Fibroblast of the aortic adventitia (primary cell): ENCODE data around the gene EGFR. TPM values are rescaled to one million over a fixed set of nuclear protein-coding genes. Genes with fewer than 3 reads are reported as not detected.
A peak's percentile ranks its signal among the peaks of the same experiment; 100 is the strongest.

Experiments
- DNase-seq: peaks from one replicate; pipeline ENCODE4 v3.0.0-alpha.2; 2010; ENCODE audit warnings: low read depth
- H3K4me3 ChIP-seq: 2 replicates; pipeline ENCODE4 v1.5.1; 2011; ENCODE audit warnings: low read depth, mild to moderate bottlenecking, control low read depth, low read length, moderate library complexity
- total RNA-seq: library from RNA; depleted of rRNA; stranded (reverse); fragments of >200 nt; gene quantifications from 2 replicates; pipeline ENCODE4 v1.2.3, GENCODE V29; 2012; ENCODE audit warnings: low replicate concordance
- TF ChIP-seq, protein P1 (sequence below): IDR thresholded peaks from 2 replicates; pipeline ENCODE4 v1.5.1; 2011; ENCODE audit warnings: mild to moderate bottlenecking, low read length, control low read depth, inconsistent platforms; ENCODE audit not compliant: insufficient read depth

The EGFR gene
- total RNA-seq, 1 donor: 147 TPM

DNA sequence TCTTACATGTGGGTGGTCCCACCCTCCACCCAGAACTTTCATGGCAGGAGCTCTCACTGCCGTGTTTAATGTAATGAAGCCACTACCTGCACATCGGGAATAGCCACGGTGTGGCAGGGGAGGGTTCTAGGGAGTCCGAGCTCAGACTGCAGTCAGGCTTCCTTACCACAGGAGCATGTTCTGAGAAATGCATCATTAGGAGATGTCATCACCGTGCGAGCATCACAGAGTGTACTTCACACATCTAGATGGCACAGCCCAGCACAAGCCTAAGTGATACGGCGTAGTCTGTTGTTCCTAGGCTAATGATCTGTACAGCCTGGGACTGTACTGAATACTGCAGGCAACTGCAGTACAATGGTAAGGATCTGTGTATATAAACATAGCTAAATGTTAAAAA, 193.4 kb downstream of the EGFR start:
- no peak overlapping the region for H3K4me3 ChIP-seq
- DNase-seq: no peak
- TF ChIP-seq, protein P1, sequence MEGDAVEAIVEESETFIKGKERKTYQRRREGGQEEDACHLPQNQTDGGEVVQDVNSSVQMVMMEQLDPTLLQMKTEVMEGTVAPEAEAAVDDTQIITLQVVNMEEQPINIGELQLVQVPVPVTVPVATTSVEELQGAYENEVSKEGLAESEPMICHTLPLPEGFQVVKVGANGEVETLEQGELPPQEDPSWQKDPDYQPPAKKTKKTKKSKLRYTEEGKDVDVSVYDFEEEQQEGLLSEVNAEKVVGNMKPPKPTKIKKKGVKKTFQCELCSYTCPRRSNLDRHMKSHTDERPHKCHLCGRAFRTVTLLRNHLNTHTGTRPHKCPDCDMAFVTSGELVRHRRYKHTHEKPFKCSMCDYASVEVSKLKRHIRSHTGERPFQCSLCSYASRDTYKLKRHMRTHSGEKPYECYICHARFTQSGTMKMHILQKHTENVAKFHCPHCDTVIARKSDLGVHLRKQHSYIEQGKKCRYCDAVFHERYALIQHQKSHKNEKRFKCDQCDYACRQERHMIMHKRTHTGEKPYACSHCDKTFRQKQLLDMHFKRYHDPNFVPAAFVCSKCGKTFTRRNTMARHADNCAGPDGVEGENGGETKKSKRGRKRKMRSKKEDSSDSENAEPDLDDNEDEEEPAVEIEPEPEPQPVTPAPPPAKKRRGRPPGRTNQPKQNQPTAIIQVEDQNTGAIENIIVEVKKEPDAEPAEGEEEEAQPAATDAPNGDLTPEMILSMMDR: no peak

DNA sequence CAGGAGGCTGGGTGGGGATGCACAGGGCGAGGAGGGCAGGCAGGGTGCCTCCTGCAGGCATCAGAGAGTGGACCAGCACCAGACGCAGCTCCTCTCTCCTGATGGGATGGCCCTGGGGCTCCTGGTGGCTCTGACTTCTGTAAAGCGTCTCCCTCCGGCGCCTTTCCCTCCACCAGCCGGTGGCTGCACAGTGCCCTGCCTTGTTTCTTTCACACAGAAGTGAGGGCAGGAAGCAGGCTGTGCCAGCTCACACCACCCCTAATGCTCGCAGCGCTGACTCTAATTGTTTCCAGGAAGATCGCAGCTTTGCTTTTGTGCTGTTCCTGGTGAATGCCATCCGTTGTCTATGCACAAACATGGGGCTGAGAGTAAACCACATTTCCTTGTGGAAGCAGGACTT, 194.0 kb downstream of the EGFR start:
- no peak overlapping the region for H3K4me3 ChIP-seq
- DNase-seq: no peak
- TF ChIP-seq, protein P1: no peak

DNA sequence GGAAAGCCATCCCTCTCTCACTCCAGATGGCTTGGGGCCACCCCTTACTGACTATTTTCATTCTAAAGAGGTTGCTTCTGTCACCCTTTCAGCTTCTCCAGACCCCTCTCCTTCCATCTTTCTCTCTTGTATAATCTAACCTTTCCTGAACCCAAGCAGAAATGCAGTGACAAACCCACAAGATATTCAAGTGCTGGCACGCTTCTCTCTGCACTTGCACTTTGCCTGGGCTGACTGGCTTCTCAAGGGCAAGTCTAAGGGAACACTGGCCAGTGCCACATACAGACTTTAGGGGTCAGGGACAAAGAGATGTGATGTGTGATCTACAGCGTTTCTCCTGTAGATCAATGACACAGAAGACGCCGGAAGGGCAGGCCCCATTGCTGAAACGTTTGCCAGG, 195.9 kb downstream of the EGFR start:
- TF ChIP-seq, protein P1: no peak
- no peak overlapping the region for H3K4me3 ChIP-seq
- peak; percentile 34 for DNase-seq

DNA sequence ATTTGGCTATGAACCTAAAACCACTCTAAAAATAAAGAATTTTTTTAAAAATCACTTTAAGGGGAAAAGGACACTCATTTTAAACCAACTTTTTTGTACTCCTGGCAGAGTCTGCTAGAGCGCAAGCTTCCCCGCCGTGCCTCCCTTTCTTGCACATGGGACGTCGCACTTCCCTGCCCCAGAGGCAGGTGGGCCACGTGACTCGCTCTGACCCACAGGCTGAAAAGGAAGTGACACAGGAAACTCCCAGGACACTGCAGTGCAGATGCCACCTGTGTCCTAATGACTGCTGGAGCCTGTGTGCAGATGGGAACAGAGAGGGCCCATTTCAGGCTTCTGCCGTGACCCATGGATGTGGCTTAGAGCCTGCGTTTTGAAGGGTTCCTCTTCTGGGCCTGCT, 204.2 kb downstream of the EGFR start:
- no peak overlapping the region for H3K4me3 ChIP-seq
- DNase-seq: no peak
- TF ChIP-seq, protein P1: no peak

DNA sequence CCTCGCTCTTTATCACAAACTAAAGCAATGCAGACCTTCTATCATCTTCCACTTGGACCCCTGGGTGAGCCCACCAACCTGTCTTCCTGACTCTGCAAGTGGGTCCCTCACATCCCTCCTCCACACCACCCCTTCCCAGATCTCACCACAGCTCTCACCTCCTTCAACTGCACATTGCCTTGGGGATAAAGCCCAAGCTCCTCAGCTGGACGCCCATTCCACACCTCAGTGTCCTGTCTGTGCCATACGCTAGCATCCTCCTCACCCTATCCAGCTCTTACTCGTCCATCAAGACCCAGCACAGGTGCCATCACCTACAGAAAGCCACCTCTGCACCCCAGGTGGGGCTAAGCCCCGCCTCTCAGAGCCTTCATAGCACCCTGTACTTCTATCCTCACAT, 205.3 kb downstream of the EGFR start:
- no peak overlapping the region for H3K4me3 ChIP-seq
- TF ChIP-seq, protein P1: no peak
- DNase-seq: no peak

DNA sequence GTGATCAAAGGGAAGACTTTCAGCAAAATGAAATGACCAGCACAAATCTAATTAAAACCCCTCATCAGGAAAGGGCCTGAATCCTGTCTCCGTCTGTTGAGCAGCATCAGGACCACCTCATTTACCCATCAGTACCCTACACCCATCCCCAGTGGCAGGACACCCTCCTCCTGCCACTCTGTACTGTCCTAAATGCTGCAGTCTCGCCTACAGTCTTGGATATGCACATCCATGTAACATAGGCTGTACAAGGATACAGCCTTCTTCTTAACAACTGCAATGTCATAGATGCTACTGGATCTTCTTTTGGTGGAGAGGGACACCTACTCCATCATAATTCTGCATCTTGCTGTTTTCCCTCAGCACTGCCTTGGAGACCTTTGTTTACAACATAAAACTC, 206.0 kb downstream of the EGFR start:
- H3K4me3 ChIP-seq: no peak overlapping the region
- no peak for DNase-seq
- TF ChIP-seq, protein P1: no peak

DNA sequence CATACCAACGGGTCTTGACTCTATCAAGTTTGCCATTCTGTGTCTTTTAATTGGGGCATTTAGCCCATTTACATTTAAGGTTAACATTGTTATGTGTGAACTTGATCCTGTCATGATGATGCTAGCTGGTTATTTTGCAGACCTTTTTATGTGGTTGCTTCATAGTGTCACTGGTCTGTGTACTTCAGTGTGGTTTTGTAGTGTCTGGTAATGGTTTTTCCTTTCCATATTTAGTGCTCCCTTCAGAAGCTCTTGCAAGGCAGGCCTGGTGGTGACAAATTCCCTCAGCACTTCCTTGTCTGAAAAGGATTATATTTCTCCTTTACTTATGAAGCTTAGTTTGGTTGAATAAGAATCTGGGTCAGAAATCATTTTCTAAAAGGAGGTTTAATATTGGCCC, 211.2 kb downstream of the EGFR start:
- TF ChIP-seq, protein P1: no peak
- DNase-seq: no peak
- H3K4me3 ChIP-seq: no peak overlapping the region
